Measurements from ENCODE around the gene WEE1.

DNA sequence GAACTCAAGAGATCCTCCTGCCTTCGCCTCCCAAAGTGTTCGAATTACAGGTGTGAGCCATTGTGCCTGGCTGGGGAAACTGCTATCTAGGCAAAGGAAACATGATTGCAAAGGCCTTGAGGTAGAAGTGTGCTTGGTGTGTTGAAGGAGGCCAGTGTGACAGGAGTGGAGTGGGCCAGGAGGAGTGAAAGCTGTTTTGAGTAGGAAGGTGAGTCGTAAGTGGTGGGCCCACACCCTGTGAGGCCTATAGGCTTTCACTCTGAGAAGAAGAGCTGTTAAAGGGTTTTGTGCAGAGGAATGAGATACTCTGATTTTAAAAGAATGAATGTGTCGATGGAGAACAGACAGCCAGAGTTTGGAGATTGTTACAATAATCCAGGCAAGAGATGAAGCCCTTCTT, 43.4 kb downstream of the WEE1 start:
- TF ChIP-seq ARNTL (CRISPR knock-in tag; IDR thresholded peaks at IDR 0.05; ENCODE audit: borderline replicate concordance, low read depth) (no peak), ISL1 (CRISPR knock-in tag; IDR thresholded peaks at IDR 0.05) (no peak), PPARA (CRISPR knock-in tag; IDR thresholded peaks at IDR 0.05; ENCODE audit: borderline replicate concordance) (no peak), ZFP3 (CRISPR knock-in tag; IDR thresholded peaks at IDR 0.05) (no peak), TOX (CRISPR knock-in tag; IDR thresholded peaks at IDR 0.05; ENCODE audit: borderline replicate concordance) (no peak), BACH2 (CRISPR knock-in tag; IDR thresholded peaks at IDR 0.05; ENCODE audit: borderline replicate concordance) (no peak), ZNF8 (CRISPR knock-in tag; IDR thresholded peaks at IDR 0.05) (no peak), RARB (CRISPR knock-in tag; IDR thresholded peaks at IDR 0.05) (no peak), CSDC2 (CRISPR knock-in tag; IDR thresholded peaks at IDR 0.05) (no peak), ZC3H10 (CRISPR knock-in tag; IDR thresholded peaks at IDR 0.05) (no peak), ZFP30 (CRISPR knock-in tag; IDR thresholded peaks at IDR 0.05) (no peak)
- TF ChIP-seq, protein P1, sequence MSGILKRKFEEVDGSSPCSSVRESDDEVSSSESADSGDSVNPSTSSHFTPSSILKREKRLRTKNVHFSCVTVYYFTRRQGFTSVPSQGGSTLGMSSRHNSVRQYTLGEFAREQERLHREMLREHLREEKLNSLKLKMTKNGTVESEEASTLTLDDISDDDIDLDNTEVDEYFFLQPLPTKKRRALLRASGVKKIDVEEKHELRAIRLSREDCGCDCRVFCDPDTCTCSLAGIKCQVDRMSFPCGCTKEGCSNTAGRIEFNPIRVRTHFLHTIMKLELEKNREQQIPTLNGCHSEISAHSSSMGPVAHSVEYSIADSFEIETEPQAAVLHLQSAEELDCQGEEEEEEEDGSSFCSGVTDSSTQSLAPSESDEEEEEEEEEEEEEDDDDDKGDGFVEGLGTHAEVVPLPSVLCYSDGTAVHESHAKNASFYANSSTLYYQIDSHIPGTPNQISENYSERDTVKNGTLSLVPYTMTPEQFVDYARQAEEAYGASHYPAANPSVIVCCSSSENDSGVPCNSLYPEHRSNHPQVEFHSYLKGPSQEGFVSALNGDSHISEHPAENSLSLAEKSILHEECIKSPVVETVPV (CRISPR knock-in tag; IDR thresholded peaks at IDR 0.05): no peak
- TF ChIP-seq, protein P2, sequence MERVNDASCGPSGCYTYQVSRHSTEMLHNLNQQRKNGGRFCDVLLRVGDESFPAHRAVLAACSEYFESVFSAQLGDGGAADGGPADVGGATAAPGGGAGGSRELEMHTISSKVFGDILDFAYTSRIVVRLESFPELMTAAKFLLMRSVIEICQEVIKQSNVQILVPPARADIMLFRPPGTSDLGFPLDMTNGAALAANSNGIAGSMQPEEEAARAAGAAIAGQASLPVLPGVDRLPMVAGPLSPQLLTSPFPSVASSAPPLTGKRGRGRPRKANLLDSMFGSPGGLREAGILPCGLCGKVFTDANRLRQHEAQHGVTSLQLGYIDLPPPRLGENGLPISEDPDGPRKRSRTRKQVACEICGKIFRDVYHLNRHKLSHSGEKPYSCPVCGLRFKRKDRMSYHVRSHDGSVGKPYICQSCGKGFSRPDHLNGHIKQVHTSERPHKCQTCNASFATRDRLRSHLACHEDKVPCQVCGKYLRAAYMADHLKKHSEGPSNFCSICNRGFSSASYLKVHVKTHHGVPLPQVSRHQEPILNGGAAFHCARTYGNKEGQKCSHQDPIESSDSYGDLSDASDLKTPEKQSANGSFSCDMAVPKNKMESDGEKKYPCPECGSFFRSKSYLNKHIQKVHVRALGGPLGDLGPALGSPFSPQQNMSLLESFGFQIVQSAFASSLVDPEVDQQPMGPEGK (CRISPR knock-in tag; IDR thresholded peaks at IDR 0.05; ENCODE audit: borderline replicate concordance): no peak
